Mesothelial cell of epicardium (in vitro differentiated cells): ENCODE measurements around the gene CC2D1B. TPM values are rescaled to one million over a fixed set of nuclear protein-coding genes. Genes with fewer than 3 reads are reported as not detected.

ENCODE experiments used
- DNase-seq, 2 experiments: peaks; one replicate each; pipeline ENCODE4 v3.0.0; 2021; ENCODE audit warnings: low spot score in 2 of 2; ENCODE audit not compliant: unreplicated experiment in 2 of 2
- H3K27ac Mint-ChIP-seq: 2 replicates; pipeline ENCODE4 v1.8.0; 2021; ENCODE audit warnings: mixed read lengths
- H3K27me3 Mint-ChIP-seq: 2 replicates; pipeline ENCODE4 v1.8.0; 2021; ENCODE audit warnings: low read depth, mixed read lengths
- H3K36me3 Mint-ChIP-seq: 2 replicates; pipeline ENCODE4 v1.8.0; 2021; ENCODE audit warnings: mixed read lengths
- H3K4me1 Mint-ChIP-seq: 2 replicates; pipeline ENCODE4 v1.8.0; 2021; ENCODE audit warnings: mixed read lengths
- H3K4me3 Mint-ChIP-seq: 2 replicates; pipeline ENCODE4 v1.8.0; 2021; ENCODE audit warnings: mild to moderate bottlenecking, moderate library complexity, mixed read lengths
- H3K9me3 Mint-ChIP-seq: 2 replicates; pipeline ENCODE4 v1.8.0; 2021; ENCODE audit warnings: mixed read lengths
- total RNA-seq: library from RNA; stranded (reverse); gene quantifications from 3 replicates; pipeline ENCODE4 v1.2.1, GENCODE V29; 2021
- TF ChIP-seq, protein P1 (sequence below): fragments of 200-600 bp; sonication (generic); IDR thresholded peaks from one replicate; pipeline ENCODE4 v1.5.0; 2021; ENCODE audit warnings: antibody characterized with exemption; ENCODE audit not compliant: unreplicated experiment

The CC2D1B gene
- total RNA-seq, 1 donor from 2014 or later, result 33.4 TPM

GRCh38 chr1:52403566-52404115, 37.6 kb upstream of the CC2D1B start:
- DNase-seq, result no peak
- peaks cover 28% of the 10 kb centered on the region for H3K4me1 Mint-ChIP-seq
- H3K27me3 Mint-ChIP-seq, result no peaks in the 10 kb centered on the region
- peaks cover 21% of the 10 kb centered on the region for H3K36me3 Mint-ChIP-seq
- peak overlapping the region; percentile 100 for H3K4me3 Mint-ChIP-seq
- no peaks in the 10 kb centered on the region for H3K9me3 Mint-ChIP-seq
- peak overlapping the region; percentile 99 for H3K27ac Mint-ChIP-seq
- TF ChIP-seq, protein P1, sequence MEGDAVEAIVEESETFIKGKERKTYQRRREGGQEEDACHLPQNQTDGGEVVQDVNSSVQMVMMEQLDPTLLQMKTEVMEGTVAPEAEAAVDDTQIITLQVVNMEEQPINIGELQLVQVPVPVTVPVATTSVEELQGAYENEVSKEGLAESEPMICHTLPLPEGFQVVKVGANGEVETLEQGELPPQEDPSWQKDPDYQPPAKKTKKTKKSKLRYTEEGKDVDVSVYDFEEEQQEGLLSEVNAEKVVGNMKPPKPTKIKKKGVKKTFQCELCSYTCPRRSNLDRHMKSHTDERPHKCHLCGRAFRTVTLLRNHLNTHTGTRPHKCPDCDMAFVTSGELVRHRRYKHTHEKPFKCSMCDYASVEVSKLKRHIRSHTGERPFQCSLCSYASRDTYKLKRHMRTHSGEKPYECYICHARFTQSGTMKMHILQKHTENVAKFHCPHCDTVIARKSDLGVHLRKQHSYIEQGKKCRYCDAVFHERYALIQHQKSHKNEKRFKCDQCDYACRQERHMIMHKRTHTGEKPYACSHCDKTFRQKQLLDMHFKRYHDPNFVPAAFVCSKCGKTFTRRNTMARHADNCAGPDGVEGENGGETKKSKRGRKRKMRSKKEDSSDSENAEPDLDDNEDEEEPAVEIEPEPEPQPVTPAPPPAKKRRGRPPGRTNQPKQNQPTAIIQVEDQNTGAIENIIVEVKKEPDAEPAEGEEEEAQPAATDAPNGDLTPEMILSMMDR, result no peak

DNA sequence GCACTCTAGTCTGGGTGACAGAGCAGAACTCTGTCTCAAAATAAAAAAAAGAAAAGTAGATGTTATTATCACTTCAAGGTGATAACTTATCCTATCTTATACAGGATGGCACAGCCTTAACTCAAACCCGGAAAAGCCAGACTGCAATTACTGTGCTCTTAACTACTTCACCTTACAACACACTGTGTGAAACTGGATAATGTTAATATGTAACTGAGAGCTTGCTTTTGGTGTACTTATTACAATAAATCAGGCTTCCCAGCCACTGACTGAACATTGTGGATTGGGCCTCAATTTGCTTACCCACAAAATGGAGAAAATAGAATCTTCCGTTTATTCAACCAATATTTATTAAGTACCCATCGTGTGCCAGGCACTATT, 36.8 kb upstream of the CC2D1B start:
- DNase-seq, result no peak
- Mint-ChIP-seq H3K36me3 (peaks cover 16% of the 10 kb centered on the region), H3K9me3 (no peaks in the 10 kb centered on the region), H3K27ac (no peak overlapping the region), H3K27me3 (no peaks in the 10 kb centered on the region), H3K4me1 (peaks cover 28% of the 10 kb centered on the region), H3K4me3 (peak overlapping the region; percentile 100)
- TF ChIP-seq, protein P1, result no peak

DNA sequence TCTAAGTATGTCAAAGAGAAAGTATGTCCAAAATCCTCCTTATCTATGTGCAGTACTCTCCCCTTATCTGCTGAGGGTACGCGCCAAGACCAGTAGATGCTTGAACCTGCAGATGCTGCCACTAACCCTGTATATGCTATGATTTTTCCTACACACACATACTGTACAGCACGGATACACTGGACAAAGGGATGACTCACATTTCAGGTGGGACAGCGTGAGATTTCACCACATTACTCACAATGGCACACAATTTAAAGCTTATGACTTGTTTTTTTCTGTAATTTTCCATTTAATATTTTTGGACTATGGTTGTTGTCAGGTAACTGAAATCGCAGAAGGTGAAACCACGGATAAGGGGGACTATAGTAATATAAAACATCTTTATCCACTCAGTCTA, 34.1 kb upstream of the CC2D1B start:
- no peaks in the 10 kb centered on the region for H3K27me3 Mint-ChIP-seq
- H3K4me3 Mint-ChIP-seq, result no peak overlapping the region
- TF ChIP-seq, protein P1, result no peak
- peaks cover 6% of the 10 kb centered on the region for H3K36me3 Mint-ChIP-seq
- peaks cover 17% of the 10 kb centered on the region for H3K4me1 Mint-ChIP-seq
- no peak for DNase-seq
- H3K27ac Mint-ChIP-seq, result no peak overlapping the region
- no peaks in the 10 kb centered on the region for H3K9me3 Mint-ChIP-seq

DNA sequence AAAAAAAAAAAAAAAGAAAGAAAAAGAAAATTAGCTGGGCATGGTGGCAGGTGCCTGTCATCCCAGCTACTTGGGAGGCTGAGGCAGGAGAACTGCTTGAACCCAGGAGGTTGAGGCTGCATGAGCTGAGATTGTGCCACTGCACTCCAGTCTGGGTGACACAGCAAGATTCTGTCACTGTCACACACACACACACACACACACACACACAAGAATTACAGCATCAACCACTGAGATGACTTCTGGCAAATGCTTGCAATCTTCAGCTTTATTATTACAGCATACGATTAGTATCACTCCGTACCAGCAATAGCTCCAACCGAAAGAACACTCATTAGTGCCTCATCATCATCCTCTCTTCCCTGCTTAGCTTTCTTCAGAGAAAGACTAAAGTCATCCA, 33.6 kb upstream of the CC2D1B start:
- Mint-ChIP-seq H3K4me3 (no peak overlapping the region), H3K4me1 (peaks cover 16% of the 10 kb centered on the region), H3K27me3 (no peaks in the 10 kb centered on the region), H3K27ac (no peak overlapping the region), H3K36me3 (peaks cover 9% of the 10 kb centered on the region), H3K9me3 (no peaks in the 10 kb centered on the region)
- DNase-seq, result no peak
- TF ChIP-seq, protein P1, result no peak

- Mint-ChIP-seq H3K4me1 (no peaks in the 10 kb centered on the region), H3K27ac (no peak overlapping the region), H3K9me3 (no peaks in the 10 kb centered on the region), H3K27me3 (no peaks in the 10 kb centered on the region), H3K4me3 (no peak overlapping the region), H3K36me3 (peaks cover 17% of the 10 kb centered on the region)
- no peak for DNase-seq
- TF ChIP-seq, protein P1, result no peak
Observed at GRCh38 chr1:52393174-52393573, 27.2 kb upstream of the CC2D1B start.

GRCh38 chr1:52386458-52386857, 20.5 kb upstream of the CC2D1B start:
- no peaks in the 10 kb centered on the region for H3K27me3 Mint-ChIP-seq
- H3K36me3 Mint-ChIP-seq, result peaks cover 12% of the 10 kb centered on the region
- DNase-seq, result no peak
- no peaks in the 10 kb centered on the region for H3K4me1 Mint-ChIP-seq
- H3K4me3 Mint-ChIP-seq, result no peak overlapping the region
- no peaks in the 10 kb centered on the region for H3K9me3 Mint-ChIP-seq
- no peak overlapping the region for H3K27ac Mint-ChIP-seq
- TF ChIP-seq, protein P1, result no peak
